PC-3 (cell line): ENCODE measurements around the gene POLR2B. TPM values are rescaled to one million over a fixed set of nuclear protein-coding genes. Genes with fewer than 3 reads are reported as not detected.

Source experiments
- ATAC-seq: fragments of 200-7000 bp; cut with Tn5 transposase; 2 replicates; pipeline ENCODE4 v1.9.1; 2020; ENCODE audit warnings: mild to moderate bottlenecking, moderate library complexity
- BruUV-seq: library from RNA; stranded (reverse); fragments of 400-500 nt; replicated peaks from 2 replicates; lab custom pipeline; 2021; lab: Mats Ljungman, UMichigan
- CTCF ChIA-PET: fragments of 300-600 bp; sonication (Branson Sonifier 250); formaldehyde crosslinking; loops from one replicate; lab custom pipeline; 2022; ENCODE audit warnings: antibody characterized with exemption; lab: Charles Lee
- POLR2A ChIA-PET: fragments of 300-600 bp; sonication (Branson Sonifier 250); formaldehyde crosslinking; loops from one replicate; lab custom pipeline; 2022; ENCODE audit warnings: antibody characterized with exemption; ENCODE audit not compliant: unreplicated experiment; lab: Charles Lee
- DNase-seq: peaks from one replicate; pipeline ENCODE4 v3.0.0-alpha.2; 2015
- H2AFZ ChIP-seq: fragments of 300-600 bp; sonication (generic); 2 replicates; pipeline ENCODE4 v1.6.0; 2016; ENCODE audit warnings: antibody characterized with exemption, low read length
- H3F3A ChIP-seq: fragments of 300-600 bp; sonication (generic); one replicate; pipeline ENCODE4 v1.6.0; 2017; ENCODE audit warnings: antibody characterized with exemption, low read length, control low read depth, mild to moderate bottlenecking; ENCODE audit not compliant: unreplicated experiment
- H3K27ac ChIP-seq: fragments of 300-600 bp; sonication (generic); 2 replicates; pipeline ENCODE4 v1.5.1; 2016; ENCODE audit warnings: mild to moderate bottlenecking, low read length
- H3K27me3 ChIP-seq: fragments of 300-600 bp; sonication (generic); 2 replicates; pipeline ENCODE4 v1.6.1; 2016; ENCODE audit warnings: low read length, mixed read lengths
- H3K36me3 ChIP-seq: fragments of 300-600 bp; sonication (generic); 2 replicates; pipeline ENCODE4 v1.6.1; 2016; ENCODE audit warnings: low read depth, mixed run types, low read length, mixed read lengths
- H3K4me1 ChIP-seq: fragments of 300-600 bp; sonication (generic); 2 replicates; pipeline ENCODE4 v1.5.1; 2016; ENCODE audit warnings: low read length; ENCODE audit not compliant: insufficient read depth
- H3K4me2 ChIP-seq: fragments of 300-600 bp; sonication (generic); 2 replicates; pipeline ENCODE4 v1.6.0; 2016; ENCODE audit warnings: low read length
- H3K4me3 ChIP-seq: fragments of 300-600 bp; sonication (generic); 2 replicates; pipeline ENCODE4 v1.5.1; 2016; ENCODE audit warnings: mild to moderate bottlenecking, low read length, mixed read lengths
- H3K79me2 ChIP-seq: fragments of 300-600 bp; sonication (generic); 2 replicates; pipeline ENCODE4 v1.6.1; 2017; ENCODE audit warnings: low read length, mixed read lengths
- H3K9ac ChIP-seq: fragments of 300-600 bp; sonication (generic); 2 replicates; pipeline ENCODE4 v1.6.0; 2016; ENCODE audit warnings: mild to moderate bottlenecking, low read length
- H3K9me2 ChIP-seq: fragments of 300-600 bp; sonication (generic); replicated peaks from 2 replicates; pipeline ENCODE4 v1.6.1; 2016; ENCODE audit warnings: mixed run types, low read length, mixed read lengths
- H3K9me3 ChIP-seq: fragments of 300-600 bp; sonication (generic); 2 replicates; pipeline ENCODE4 v1.6.1; 2016; ENCODE audit warnings: low read length, mixed read lengths
- H4K20me1 ChIP-seq: fragments of 300-600 bp; sonication (generic); 2 replicates; pipeline ENCODE4 v1.6.1; 2016; ENCODE audit warnings: low read length, mixed read lengths
- EZH2 ChIP-seq: fragments of 300-600 bp; sonication (generic); IDR thresholded peaks from one replicate; pipeline ENCODE4 v1.6.1; 2017; ENCODE audit warnings: antibody characterized with exemption, mild to moderate bottlenecking, low read length; ENCODE audit not compliant: unreplicated experiment
- EZH2phosphoT487 ChIP-seq: fragments of 300-600 bp; sonication (generic); IDR thresholded peaks from 2 replicates; pipeline ENCODE4 v1.6.1; 2018; ENCODE audit warnings: mild to moderate bottlenecking, antibody characterized with exemption, low read length, borderline replicate concordance
- intact Hi-C: fragments of 100-400 bp; cut with micrococcal nuclease; formaldehyde crosslinking; loops from 2 replicates; pipeline ENCODE4 v1.9.0; 2023
- total RNA-seq: library from RNA; depleted of rRNA; stranded (reverse); fragments of >200 nt; gene quantifications from 2 replicates; pipeline ENCODE4 v1.2.3, GENCODE V29; 2014
- TF ChIP-seq, protein P1 (sequence below): fragments of 300-600 bp; sonication (generic); conservative IDR thresholded peaks from 2 replicates; pipeline ENCODE4 v1.5.1; 2017; ENCODE audit warnings: antibody characterized with exemption, low read depth, mild to moderate bottlenecking, low read length

POLR2B gene
- total RNA-seq, 1 experiment from 2014 or later = 190 TPM

DNA sequence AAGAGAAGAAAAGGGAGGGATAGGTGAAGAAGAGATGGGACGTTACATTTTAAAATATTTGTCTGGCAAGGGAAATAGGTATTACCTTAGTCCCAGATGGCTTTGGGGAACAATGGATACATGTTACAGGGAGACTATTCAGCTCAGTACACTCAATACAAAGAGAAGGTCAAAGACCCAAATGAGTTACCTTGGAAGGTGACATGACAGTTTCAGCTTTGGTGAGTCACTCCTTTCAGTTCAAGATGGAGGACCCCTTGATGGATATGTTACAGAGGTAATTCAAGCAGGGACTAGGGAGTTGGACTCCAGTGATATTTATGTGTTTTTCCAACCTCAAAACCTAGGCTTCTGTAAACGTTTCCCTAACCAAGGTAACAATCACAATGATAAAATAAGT is 6.3 kb upstream of the POLR2B start:
- H4K20me1 ChIP-seq = peaks cover 17% of the 10 kb centered on the region
- 0 out of 2 replicates have a peak, but pooled peaks cover 4% of the 10 kb centered on the region for H3K4me1 ChIP-seq
- H3K4me2 ChIP-seq = no peak overlapping the region
- peaks cover 53% of the 10 kb centered on the region for H3K79me2 ChIP-seq
- H3F3A ChIP-seq = no peaks in the 10 kb centered on the region
- intact Hi-C loops = no loop called here
- CTCF ChIA-PET = no interaction called here
- H3K9me2 ChIP-seq = no peaks in the 10 kb centered on the region
- H3K4me3 ChIP-seq = no peak overlapping the region
- peaks cover 11% of the 10 kb centered on the region; the same call in 1 of the 2 replicates for H3K9me3 ChIP-seq
- peaks cover 55% of the 10 kb centered on the region for H3K36me3 ChIP-seq
- DNase-seq (no peak), ATAC-seq (no peak)
- no TSS peak for BruUV-seq
- H3K27me3 ChIP-seq = no peaks in the 10 kb centered on the region
- H2AFZ ChIP-seq = no peak overlapping the region
- H3K27ac ChIP-seq = no peak overlapping the region
- no peak for TF ChIP-seq EZH2
- TF ChIP-seq EZH2phosphoT487 = no peak
- TF ChIP-seq, protein P1, sequence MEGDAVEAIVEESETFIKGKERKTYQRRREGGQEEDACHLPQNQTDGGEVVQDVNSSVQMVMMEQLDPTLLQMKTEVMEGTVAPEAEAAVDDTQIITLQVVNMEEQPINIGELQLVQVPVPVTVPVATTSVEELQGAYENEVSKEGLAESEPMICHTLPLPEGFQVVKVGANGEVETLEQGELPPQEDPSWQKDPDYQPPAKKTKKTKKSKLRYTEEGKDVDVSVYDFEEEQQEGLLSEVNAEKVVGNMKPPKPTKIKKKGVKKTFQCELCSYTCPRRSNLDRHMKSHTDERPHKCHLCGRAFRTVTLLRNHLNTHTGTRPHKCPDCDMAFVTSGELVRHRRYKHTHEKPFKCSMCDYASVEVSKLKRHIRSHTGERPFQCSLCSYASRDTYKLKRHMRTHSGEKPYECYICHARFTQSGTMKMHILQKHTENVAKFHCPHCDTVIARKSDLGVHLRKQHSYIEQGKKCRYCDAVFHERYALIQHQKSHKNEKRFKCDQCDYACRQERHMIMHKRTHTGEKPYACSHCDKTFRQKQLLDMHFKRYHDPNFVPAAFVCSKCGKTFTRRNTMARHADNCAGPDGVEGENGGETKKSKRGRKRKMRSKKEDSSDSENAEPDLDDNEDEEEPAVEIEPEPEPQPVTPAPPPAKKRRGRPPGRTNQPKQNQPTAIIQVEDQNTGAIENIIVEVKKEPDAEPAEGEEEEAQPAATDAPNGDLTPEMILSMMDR = no peak
- POLR2A ChIA-PET = no interaction called here
- no peak overlapping the region for H3K9ac ChIP-seq

DNA sequence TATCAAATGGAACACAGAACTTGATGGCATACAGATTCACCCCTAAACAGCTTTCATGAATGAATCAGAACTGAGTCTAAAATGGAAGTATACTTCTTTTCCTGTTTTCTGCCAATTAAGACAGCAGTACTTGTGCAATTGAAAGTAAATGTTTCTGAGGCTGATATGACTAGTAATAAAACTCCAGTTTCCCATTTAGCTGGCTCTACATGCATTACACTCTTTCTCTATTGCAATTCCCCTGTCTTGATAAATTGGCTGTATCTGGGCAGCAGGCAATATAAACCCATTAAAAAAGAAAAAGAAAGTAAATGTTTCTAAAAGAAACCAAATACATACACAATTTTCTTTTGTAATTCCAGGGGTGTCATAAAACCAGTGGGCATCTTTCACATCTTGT is 5.9 kb upstream of the POLR2B start:
- Histone ChIP-seq H3K27ac (no peak overlapping the region), H3F3A (no peaks in the 10 kb centered on the region), H3K27me3 (no peaks in the 10 kb centered on the region), H3K4me1 (0 out of 2 replicates have a peak, but pooled peaks cover 6% of the 10 kb centered on the region), H3K79me2 (peaks cover 53% of the 10 kb centered on the region), H3K4me3 (no peak overlapping the region), H2AFZ (no peak overlapping the region), H3K9me2 (no peaks in the 10 kb centered on the region), H3K9me3 (peaks cover 11% of the 10 kb centered on the region; the same call in 1 of the 2 replicates), H4K20me1 (peaks cover 17% of the 10 kb centered on the region), H3K9ac (no peak overlapping the region), H3K4me2 (no peak overlapping the region), H3K36me3 (peaks cover 52% of the 10 kb centered on the region)
- TF ChIP-seq, protein P1 = no peak
- no peak for TF ChIP-seq EZH2phosphoT487
- TF ChIP-seq EZH2 = no peak
- DNase-seq = no peak
- POLR2A ChIA-PET = no interaction called here
- CTCF ChIA-PET = no interaction called here
- intact Hi-C loops = no loop called here
- no TSS peak for BruUV-seq
- ATAC-seq = no peak

DNA sequence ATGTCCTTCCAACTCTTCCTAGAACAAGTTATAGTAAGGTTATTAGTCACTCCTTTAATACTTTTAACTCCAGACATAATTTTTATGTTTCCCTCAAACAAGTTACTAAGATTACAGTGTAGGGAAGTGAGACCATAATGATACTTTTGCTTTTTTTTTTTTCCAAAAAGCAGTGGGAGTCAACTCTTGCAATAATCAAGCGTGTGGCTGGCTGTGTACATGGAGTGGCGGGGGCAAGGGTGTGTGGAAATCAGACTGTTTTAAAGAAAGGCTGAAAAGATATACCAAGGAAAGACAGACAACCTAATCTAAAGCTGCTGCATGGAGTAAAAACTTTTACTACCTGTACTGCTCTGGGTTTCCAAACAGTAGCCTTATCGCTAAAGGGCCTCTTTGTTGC is 5.4 kb upstream of the POLR2B start:
- H3K9me3 ChIP-seq = peaks cover 11% of the 10 kb centered on the region; the same call in 1 of the 2 replicates
- no peaks in the 10 kb centered on the region for H3F3A ChIP-seq
- intact Hi-C loops = no loop called here
- CTCF ChIA-PET = no interaction called here
- H3K27ac ChIP-seq = no peak overlapping the region
- H3K36me3 ChIP-seq = peaks cover 47% of the 10 kb centered on the region
- TF ChIP-seq EZH2phosphoT487 = no peak
- TF ChIP-seq, protein P1 = no peak
- TF ChIP-seq EZH2 = no peak
- peaks cover 17% of the 10 kb centered on the region for H4K20me1 ChIP-seq
- ATAC-seq = no peak
- no peaks in the 10 kb centered on the region for H3K9me2 ChIP-seq
- POLR2A ChIA-PET = no interaction called here
- no peak overlapping the region for H2AFZ ChIP-seq
- H3K4me2 ChIP-seq = no peak overlapping the region
- no peak for DNase-seq
- H3K79me2 ChIP-seq = peaks cover 53% of the 10 kb centered on the region
- H3K4me3 ChIP-seq = no peak overlapping the region
- no peak overlapping the region for H3K9ac ChIP-seq
- H3K27me3 ChIP-seq = no peaks in the 10 kb centered on the region
- H3K4me1 ChIP-seq = 0 out of 2 replicates have a peak, but pooled peaks cover 7% of the 10 kb centered on the region
- BruUV-seq = no TSS peak
